Ureter (tissue), 1 donor: ENCODE results near the gene IQCH. TPM values are rescaled to one million over a fixed set of nuclear protein-coding genes. Genes with fewer than 3 reads are reported as not detected.
A peak's percentile ranks its signal among the peaks of the same experiment; 100 is the strongest.

ENCODE experiments used
- DNase-seq: peaks from one replicate; pipeline ENCODE4 v3.0.0-alpha.2; 2020; ENCODE audit warnings: low spot score
- total RNA-seq: library from RNA; stranded (reverse); gene quantifications from one replicate; pipeline ENCODE4 v1.2.4, GENCODE V29; 2023
- donor health status: DM: yes; HTN: yes; CAD: no.

Gene IQCH
- total RNA-seq, 1 donor from 2014 or later = 14.4 TPM

DNA sequence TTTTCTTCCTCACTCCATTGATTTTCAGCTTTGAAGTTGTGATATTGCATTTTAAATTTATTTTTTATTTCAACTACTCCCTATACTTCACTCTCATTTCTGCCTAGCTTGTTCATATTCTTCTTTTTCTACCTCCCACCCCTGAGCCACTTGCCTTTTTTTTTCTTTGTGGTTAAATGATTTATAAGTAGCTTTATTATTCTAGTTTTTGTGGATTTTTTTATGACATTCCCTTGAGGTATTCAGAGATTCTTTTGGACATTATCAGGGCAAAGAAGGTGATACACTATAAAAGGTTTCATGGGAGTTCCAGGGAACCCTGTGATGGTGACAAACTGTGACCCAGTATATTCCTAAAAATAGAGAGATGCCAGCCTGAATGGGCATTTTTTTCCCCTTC lies 269.6 kb downstream of the IQCH start:
- DNase-seq = no peak

GRCh38 chr15:67528513-67528912 lies 273.9 kb downstream of the IQCH start:
- DNase-seq = no peak

- no peak for DNase-seq
These were observed 276.9 kb downstream of the IQCH start for GRCh38 chr15:67531379-67531914.

GRCh38 chr15:67533873-67534272 lies 279.3 kb downstream of the IQCH start:
- no peak for DNase-seq

DNA sequence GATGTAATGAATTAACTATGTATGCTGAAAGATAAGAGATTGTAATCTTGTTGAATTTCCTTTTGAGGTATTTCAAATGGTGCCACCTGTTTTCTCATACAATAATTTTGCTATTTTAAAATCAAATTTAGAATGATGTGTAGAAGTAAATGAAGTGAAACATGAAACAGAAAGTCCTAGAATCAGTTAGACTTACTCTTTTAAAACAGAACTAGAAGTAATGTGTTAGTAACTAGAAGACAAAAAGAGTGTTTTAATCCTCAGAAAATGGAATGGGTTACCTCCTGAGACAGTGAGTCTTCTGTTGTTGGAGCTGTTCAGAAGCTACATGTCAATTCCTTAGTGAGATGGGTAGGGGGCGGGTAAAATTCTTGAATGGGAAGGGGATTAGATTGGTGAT lies 279.8 kb downstream of the IQCH start:
- no peak for DNase-seq

DNA sequence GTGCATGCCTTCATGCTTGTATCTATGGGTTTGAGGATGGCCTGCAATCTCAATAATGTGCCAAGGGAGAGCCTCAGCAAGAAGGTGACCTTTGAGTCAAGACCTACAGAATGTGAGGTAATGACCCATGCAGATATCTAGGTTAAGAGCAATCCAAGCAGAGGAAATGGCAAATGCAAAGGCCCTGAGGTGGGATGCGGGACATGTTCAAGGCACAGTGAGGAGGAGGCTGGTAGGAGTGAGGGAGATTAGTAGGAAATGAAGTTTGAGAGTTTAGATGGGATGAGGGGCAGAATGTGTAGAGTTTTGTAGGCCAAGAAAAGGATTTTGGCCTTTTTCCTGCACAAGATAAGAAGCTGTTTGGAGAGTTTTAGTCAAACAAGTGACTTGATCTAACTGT lies 283.2 kb downstream of the IQCH start:
- no peak for DNase-seq

- DNase-seq = peak; percentile 89
These were observed 288.1 kb downstream of the IQCH start, which contains the start of gene MAP2K5 for GRCh38 chr15:67542420-67543347. MAP2K5 (plus strand) TSS chr15:67542703; CDS start chr15:67543336, 633 bp downstream.

GRCh38 chr15:67543348-67543718 lies 288.7 kb downstream of the IQCH start:
- DNase-seq = no peak

GRCh38 chr15:67544475-67544874 lies 289.9 kb downstream of the IQCH start:
- no peak for DNase-seq

DNA sequence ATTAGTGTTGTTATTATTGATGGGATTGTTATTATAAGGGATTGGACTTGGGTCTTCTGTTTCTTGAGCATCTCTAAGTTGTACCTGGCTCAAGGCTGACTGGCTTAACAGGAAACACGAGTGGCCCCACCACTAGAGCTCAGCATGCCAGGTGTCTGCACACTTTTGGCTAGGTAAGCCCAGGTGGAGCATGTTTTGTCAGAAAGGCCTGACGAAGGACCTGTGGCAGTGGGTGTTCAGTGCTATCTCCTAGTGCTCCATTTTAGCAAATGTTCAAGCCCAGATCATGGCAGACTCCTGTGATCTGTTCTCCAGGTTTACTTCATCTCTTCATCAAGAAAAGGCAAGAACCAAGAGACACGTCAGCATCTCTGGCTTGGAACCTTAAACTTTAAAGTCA lies 291.3 kb downstream of the IQCH start:
- DNase-seq = no peak

DNA sequence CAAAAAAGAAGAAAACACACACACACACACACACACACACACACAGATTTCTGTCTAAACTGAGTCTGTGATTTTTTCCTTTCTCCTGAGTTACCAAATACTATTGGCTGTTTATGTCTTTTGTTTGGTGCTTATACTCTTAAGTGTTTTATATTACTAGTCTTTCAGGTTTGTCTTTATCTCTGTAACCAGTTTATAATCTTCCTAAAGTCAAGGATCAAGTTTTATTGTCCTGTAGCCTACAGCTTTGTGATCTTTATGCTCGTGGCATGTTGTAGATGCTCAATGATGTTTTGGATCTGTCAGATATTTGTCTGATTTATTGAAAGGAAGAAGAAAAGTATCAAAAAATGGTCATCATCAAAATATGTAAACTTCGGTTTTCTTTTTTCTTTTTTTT lies 292.5 kb downstream of the IQCH start:
- DNase-seq = no peak

- no peak for DNase-seq
These were observed 293.2 kb downstream of the IQCH start for GRCh38 chr15:67547836-67548235.

- DNase-seq = no peak
These were observed 293.8 kb downstream of the IQCH start for GRCh38 chr15:67548236-67548852.

GRCh38 chr15:67548862-67549651 lies 294.5 kb downstream of the IQCH start:
- no peak for DNase-seq

DNA sequence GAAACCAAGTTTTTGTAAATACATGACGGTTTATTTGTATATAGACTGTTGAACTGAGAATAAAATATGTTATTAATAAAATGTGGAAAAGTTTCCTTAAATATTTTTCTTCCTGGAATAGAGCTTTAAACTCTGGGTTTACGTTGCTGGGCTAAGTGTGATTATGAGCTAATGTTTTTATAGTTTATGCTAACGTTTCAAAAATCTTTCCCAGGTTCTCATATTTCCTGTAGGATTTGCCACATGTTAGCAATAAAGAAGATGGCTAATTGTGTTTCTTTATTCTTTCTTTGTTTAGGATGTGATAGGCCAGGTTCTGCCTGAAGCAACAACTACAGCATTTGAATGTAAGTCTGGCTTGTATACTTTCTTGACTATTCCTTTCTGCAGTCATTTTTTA lies 295.1 kb downstream of the IQCH start:
- DNase-seq = no peak

DNA sequence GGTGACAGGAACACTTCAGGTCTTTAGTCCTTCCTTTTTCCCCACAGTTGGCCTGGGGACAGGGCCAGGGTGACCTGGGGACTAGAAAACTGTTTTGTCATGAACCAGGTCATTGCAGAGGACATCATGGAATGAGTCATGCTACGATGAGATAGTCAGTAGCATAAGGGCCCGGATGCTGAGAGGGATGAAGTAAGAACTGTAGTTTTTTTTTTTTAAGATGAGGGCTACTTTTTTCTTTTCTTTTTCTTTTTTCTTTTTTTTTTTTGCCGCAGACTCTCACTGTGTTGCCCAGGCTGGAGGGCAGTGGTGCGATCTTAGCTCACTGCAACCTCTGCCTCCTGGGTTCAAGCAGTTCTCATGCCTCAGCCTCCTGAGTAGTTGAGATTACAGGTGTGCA lies 295.9 kb downstream of the IQCH start:
- no peak for DNase-seq

DNA sequence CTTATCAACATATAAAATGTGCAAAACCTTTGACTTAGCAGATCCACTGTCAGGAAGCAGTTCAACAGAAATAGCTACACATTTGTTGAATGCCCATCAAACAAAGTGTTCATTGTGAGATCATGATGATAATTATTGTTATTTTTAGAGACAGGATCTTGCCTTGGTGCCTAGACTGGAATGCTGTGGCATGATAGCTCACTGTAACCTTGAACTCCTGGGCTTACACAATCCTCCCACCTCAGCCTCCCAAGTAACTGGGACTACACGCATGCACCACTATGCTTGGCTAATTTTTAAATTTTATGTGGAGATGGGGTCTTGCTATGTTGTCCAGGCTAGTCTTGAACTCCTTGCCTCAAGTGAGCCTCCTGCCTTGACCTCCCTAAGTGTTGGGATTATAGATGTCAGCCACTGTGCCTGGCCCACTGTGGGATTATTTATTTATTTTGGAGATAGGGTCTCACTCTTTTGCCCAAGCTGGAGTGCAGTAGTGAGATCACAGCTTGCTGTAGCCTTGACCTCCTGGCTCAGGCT lies 296.7 kb downstream of the IQCH start:
- DNase-seq = no peak

Other genes with a start within 250 kb of the IQCH start
- gene SMAD3, start 189.2 kb upstream of the IQCH start, total RNA-seq = 124 TPM
- 68.2 TPM for gene AAGAB, start 125 bp upstream of the IQCH start, total RNA-seq